ENCODE results near the gene STEEP1. TPM values are rescaled to one million over a fixed set of nuclear protein-coding genes. Genes with fewer than 3 reads are reported as not detected.
"Not testable (repeated sequence)": the region's sequence is repeated elsewhere in the genome, so short reads cannot be mapped to it uniquely, and the experiment has no call there.

STEEP1 gene
- total and polyA plus RNA-seq, 3 experiments from 2014 or later: 19.2 to 33.0 (median 30.9) TPM

GRCh38 chrX:119523664-119524184 lies 41.5 kb downstream of the STEEP1 start:
- Mint-ChIP-seq H3K27ac (no peak overlapping the region), H3K4me1 (no peaks in the 10 kb centered on the region), H3K36me3 (no peaks in the 10 kb centered on the region), H3K27me3 (peaks cover 0 to 3% of the 10 kb centered on the region in 2 donors), H3K4me3 (no peak overlapping the region), H3K9me3 (no peaks in the 10 kb centered on the region)
- no peaks in the 10 kb centered on the region for H3K4me1 ChIP-seq (ENCODE audit: insufficient read depth, low read length)
- H3K36me3 ChIP-seq (ENCODE audit: insufficient read depth, low read length): no peaks in the 10 kb centered on the region
- CTCF ChIA-PET: no interaction called here
- no peaks in the 10 kb centered on the region for H3K9me3 ChIP-seq (ENCODE audit: low read length)
- H3K27me3 ChIP-seq (ENCODE audit: insufficient read depth, low read length, poor library complexity, severe bottlenecking): no peaks in the 10 kb centered on the region
- no peak overlapping the region for H3K27ac ChIP-seq (ENCODE audit: low read depth, low read length)
- no peak for DNase-seq
- H3K4me3 ChIP-seq (ENCODE audit: low read length): no peak overlapping the region
- POLR2A ChIA-PET: no interaction called here

GRCh38 chrX:119521246-119521645 lies 44.0 kb downstream of the STEEP1 start:
- no peak overlapping the region for H3K27ac Mint-ChIP-seq
- Histone ChIP-seq H3K4me3 (ENCODE audit: low read length) (no peak overlapping the region), H3K4me1 (ENCODE audit: insufficient read depth, low read length) (no peaks in the 10 kb centered on the region), H3K36me3 (ENCODE audit: insufficient read depth, low read length) (no peaks in the 10 kb centered on the region), H3K9me3 (ENCODE audit: low read length) (no peaks in the 10 kb centered on the region), H3K27me3 (ENCODE audit: insufficient read depth, low read length, poor library complexity, severe bottlenecking) (no peaks in the 10 kb centered on the region), H3K27ac (ENCODE audit: low read depth, low read length) (no peak overlapping the region)
- CTCF ChIA-PET: no interaction called here
- peaks cover 0 to 3% of the 10 kb centered on the region in 2 donors for H3K27me3 Mint-ChIP-seq
- no peaks in the 10 kb centered on the region for H3K36me3 Mint-ChIP-seq
- POLR2A ChIA-PET: no interaction called here
- peaks cover 2 to 4% (median 3%) of the 10 kb centered on the region in 3 donors for H3K4me1 Mint-ChIP-seq
- DNase-seq: no peak
- no peak overlapping the region for H3K4me3 Mint-ChIP-seq
- no peaks in the 10 kb centered on the region for H3K9me3 Mint-ChIP-seq

DNA sequence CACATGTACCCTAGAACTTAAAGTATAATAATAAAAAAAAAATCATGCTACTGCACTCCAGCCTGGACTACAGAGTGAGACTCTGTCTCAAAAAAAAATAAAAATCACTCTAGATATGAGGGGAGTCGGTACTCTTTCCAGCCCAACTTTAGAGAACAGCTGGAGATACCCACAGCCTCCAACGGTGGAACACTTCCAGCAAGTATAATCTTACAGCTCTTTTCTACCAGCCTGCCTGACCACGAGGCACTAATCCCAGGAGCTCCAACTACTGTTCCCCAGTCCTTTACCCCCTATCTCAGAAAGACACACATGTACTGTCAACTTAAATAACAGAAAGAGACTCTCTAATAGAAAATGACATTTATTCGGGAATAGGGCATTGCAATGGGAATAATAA lies 46.8 kb downstream of the STEEP1 start:
- H3K36me3 ChIP-seq (ENCODE audit: insufficient read depth, low read length): no peaks in the 10 kb centered on the region
- H3K27ac Mint-ChIP-seq: no peak overlapping the region
- no peaks in the 10 kb centered on the region for H3K9me3 Mint-ChIP-seq
- ChIA-PET POLR2A (no interaction called here), CTCF (no interaction called here)
- peaks cover 0 to 3% of the 10 kb centered on the region in 2 donors for H3K27me3 Mint-ChIP-seq
- no peak for DNase-seq
- no peak overlapping the region for H3K4me3 Mint-ChIP-seq
- no peak overlapping the region for H3K4me3 ChIP-seq (ENCODE audit: low read length)
- H3K4me1 Mint-ChIP-seq: peaks cover 2 to 5% (median 4%) of the 10 kb centered on the region in 3 donors
- no peaks in the 10 kb centered on the region for H3K27me3 ChIP-seq (ENCODE audit: insufficient read depth, low read length, poor library complexity, severe bottlenecking)
- no peaks in the 10 kb centered on the region for H3K4me1 ChIP-seq (ENCODE audit: insufficient read depth, low read length)
- H3K9me3 ChIP-seq (ENCODE audit: low read length): no peaks in the 10 kb centered on the region
- no peaks in the 10 kb centered on the region for H3K36me3 Mint-ChIP-seq
- H3K27ac ChIP-seq (ENCODE audit: low read depth, low read length): no peak overlapping the region

DNA sequence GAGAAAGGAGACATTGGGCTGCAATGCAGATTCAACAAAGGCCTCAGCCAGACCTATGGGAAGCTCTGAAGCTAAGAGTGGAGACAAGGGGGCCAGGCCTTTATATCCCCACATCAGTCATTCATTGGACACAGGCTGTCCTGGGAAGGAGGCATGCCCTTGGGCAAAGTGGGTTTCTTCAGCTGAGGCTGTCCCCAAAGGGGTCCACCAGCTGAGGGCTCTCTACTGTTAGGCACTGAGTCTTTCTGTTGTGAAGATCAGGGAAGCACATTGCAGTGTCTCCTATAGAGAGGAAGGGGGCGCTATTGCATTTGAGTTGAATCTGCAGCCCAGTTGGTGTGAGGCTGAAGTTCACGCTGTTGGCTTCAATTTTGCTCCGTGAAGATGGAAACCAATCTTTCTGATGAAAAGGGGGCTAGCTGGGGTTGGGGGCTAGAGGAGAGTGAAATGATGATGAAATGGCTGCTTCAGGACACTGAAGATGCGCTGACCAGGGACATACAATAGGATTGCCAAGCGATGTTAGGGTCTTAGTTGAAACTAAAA lies 49.0 kb downstream of the STEEP1 start:
- Mint-ChIP-seq H3K4me3 (no peak overlapping the region), H3K27ac (peak overlapping the region in 3 of 8 donors; percentile 12 to 75 (median 20))

DNA sequence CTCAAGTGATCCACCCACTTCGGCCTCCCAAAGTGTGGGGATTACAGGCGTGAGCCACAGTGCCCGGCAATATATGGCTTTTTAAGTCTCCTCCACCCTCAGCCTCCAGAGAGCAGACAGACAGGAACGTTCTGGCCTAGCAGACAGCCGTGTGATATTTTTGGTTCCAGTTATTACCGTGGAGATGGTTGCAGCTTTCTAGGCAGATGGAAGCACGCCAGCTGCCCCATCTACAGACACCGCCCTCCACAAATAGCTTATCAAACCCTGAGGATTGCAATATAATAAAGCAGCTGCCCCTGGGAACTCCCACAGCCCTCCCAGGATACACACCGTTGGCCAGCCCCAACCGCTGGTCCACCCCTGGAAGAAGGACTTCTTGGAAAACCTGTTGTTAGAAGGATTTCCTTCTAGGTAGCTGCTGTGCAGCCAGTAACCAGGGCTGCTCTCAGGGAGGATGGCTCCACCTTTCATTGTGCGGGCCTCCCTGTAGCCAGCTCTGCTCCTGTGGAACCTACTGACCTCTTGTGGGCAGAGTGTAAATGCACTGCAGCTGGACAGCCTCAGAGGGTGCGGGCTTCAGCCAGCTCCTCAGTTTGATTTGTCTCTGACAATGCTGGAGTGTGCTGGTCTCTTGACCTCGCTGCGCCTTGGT lies 52.9 kb downstream of the STEEP1 start:
- no peak overlapping the region for H3K27ac Mint-ChIP-seq

More for the DNA sequence above, 49.0 kb downstream of the STEEP1 start:
- no peaks in the 10 kb centered on the region for H3K36me3 Mint-ChIP-seq
- CTCF ChIA-PET: interaction anchor here (0.6 to 2.4 kb wide), 22 partner anchors 27 to 373 kb away, joined by 3 to 24 read pairs (median 3); partner anchors contain the start of gene RPL39
- no peaks in the 10 kb centered on the region for H3K27me3 ChIP-seq (ENCODE audit: insufficient read depth, low read length, poor library complexity, severe bottlenecking)
- no peaks in the 10 kb centered on the region for H3K36me3 ChIP-seq (ENCODE audit: insufficient read depth, low read length)
- peak in 4 of 5 donors; percentile 2 to 60 (median 52) for DNase-seq
- H3K9me3 Mint-ChIP-seq: no peaks in the 10 kb centered on the region
- H3K4me3 ChIP-seq (ENCODE audit: low read length): no peak overlapping the region
- H3K4me1 Mint-ChIP-seq: peaks cover 2 to 5% (median 4%) of the 10 kb centered on the region in 3 donors
- H3K27ac ChIP-seq (ENCODE audit: low read depth, low read length): no peak overlapping the region
- H3K4me1 ChIP-seq (ENCODE audit: insufficient read depth, low read length): no peaks in the 10 kb centered on the region
- POLR2A ChIA-PET: no interaction called here
- no peaks in the 10 kb centered on the region for H3K9me3 ChIP-seq (ENCODE audit: low read length)
- peaks cover 0 to 6% of the 10 kb centered on the region in 2 donors for H3K27me3 Mint-ChIP-seq

DNA sequence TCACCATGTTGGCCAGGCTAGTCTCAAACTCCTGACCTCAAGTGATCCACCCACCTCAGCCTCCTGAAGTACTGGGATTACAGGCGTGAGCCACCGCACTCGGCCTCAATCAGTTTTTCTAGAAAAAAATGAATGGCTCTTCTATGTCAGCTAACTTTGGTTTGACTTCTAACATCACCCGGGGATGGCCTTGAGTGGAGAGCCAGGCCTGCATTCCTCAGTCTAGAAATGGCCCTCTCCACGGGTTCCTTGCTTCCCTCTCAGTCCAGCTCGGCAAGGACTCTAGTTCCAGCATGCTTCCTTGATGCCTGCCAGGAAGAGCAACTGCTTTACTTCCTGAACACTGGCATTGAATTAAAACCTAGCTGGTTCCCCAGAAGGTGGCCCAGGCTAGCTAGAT lies 58.0 kb downstream of the STEEP1 start:
- H3K9me3 ChIP-seq (ENCODE audit: low read length): no peaks in the 10 kb centered on the region
- Mint-ChIP-seq H3K27me3 (peaks cover 0 to 6% of the 10 kb centered on the region in 2 donors), H3K36me3 (no peaks in the 10 kb centered on the region), H3K9me3 (no peaks in the 10 kb centered on the region), H3K4me3 (no peak overlapping the region), H3K4me1 (peaks cover 8 to 9% (median 9%) of the 10 kb centered on the region in 3 donors), H3K27ac (no peak overlapping the region)
- H3K4me3 ChIP-seq (ENCODE audit: low read length): no peak overlapping the region
- POLR2A ChIA-PET: no interaction called here
- H3K27ac ChIP-seq (ENCODE audit: low read depth, low read length): no peak overlapping the region
- H3K27me3 ChIP-seq (ENCODE audit: insufficient read depth, low read length, poor library complexity, severe bottlenecking): no peaks in the 10 kb centered on the region
- no peak for DNase-seq
- CTCF ChIA-PET: interaction anchor here (1.8 kb wide), 1 partner anchor 19 kb away, joined by 5 read pairs; no protein-coding TSS in a partner anchor
- H3K4me1 ChIP-seq (ENCODE audit: insufficient read depth, low read length): peaks cover 5% of the 10 kb centered on the region
- no peaks in the 10 kb centered on the region for H3K36me3 ChIP-seq (ENCODE audit: insufficient read depth, low read length)

More for the DNA sequence above, 52.9 kb downstream of the STEEP1 start:
- H3K4me1 Mint-ChIP-seq: peaks cover 2 to 5% (median 4%) of the 10 kb centered on the region in 3 donors
- H3K36me3 Mint-ChIP-seq: no peaks in the 10 kb centered on the region
- H3K9me3 Mint-ChIP-seq: no peaks in the 10 kb centered on the region
- ChIA-PET CTCF (interaction anchor here (1.0 kb wide), 1 partner anchor 86 kb away, joined by 3 read pairs; no protein-coding TSS in a partner anchor), POLR2A (no interaction called here)
- H3K27ac ChIP-seq (ENCODE audit: low read depth, low read length): no peak overlapping the region
- H3K9me3 ChIP-seq (ENCODE audit: low read length): no peaks in the 10 kb centered on the region
- no peaks in the 10 kb centered on the region for H3K36me3 ChIP-seq (ENCODE audit: insufficient read depth, low read length)
- H3K27me3 ChIP-seq (ENCODE audit: insufficient read depth, low read length, poor library complexity, severe bottlenecking): no peaks in the 10 kb centered on the region
- peak in 1 of 5 donors; percentile 14 for DNase-seq
- no peak overlapping the region for H3K4me3 Mint-ChIP-seq
- H3K4me1 ChIP-seq (ENCODE audit: insufficient read depth, low read length): no peaks in the 10 kb centered on the region
- no peak overlapping the region for H3K4me3 ChIP-seq (ENCODE audit: low read length)
- H3K27me3 Mint-ChIP-seq: peaks cover 0 to 9% of the 10 kb centered on the region in 2 donors

DNA sequence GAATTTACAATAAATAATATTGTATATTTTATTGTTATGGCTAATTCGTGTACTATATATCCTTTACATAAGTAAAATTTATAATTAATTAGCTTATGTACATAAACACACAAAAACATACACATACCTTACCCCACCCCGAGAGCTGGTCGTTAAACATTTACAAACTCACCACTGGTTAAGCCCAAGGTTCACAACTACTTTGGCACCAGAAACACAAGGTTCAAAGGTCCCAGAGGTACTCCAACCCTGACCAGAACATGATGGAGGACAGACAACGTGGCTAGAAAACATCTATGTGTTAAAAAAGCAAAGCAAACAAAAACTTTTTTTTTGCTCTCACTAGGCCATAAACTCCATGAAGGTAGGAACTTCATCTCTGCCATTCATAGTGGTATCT lies 59.3 kb downstream of the STEEP1 start:
- DNase-seq: no peak
- no peaks in the 10 kb centered on the region for H3K36me3 ChIP-seq (ENCODE audit: insufficient read depth, low read length)
- no peak overlapping the region for H3K4me3 ChIP-seq (ENCODE audit: low read length)
- Mint-ChIP-seq H3K27ac (peak overlapping the region in 1 of 8 donors; percentile 26), H3K4me3 (no peak overlapping the region), H3K9me3 (no peaks in the 10 kb centered on the region), H3K4me1 (peaks cover 8 to 15% (median 15%) of the 10 kb centered on the region in 3 donors), H3K36me3 (no peaks in the 10 kb centered on the region), H3K27me3 (peaks cover 0 to 6% of the 10 kb centered on the region in 2 donors)
- peaks cover 12% of the 10 kb centered on the region for H3K4me1 ChIP-seq (ENCODE audit: insufficient read depth, low read length)
- ChIA-PET POLR2A (no interaction called here), CTCF (interaction anchor here (0.7 to 1.1 kb wide), 2 partner anchors 12 to 223 kb away, joined by 3 read pairs; no protein-coding TSS in a partner anchor)
- no peaks in the 10 kb centered on the region for H3K9me3 ChIP-seq (ENCODE audit: low read length)
- no peaks in the 10 kb centered on the region for H3K27me3 ChIP-seq (ENCODE audit: insufficient read depth, low read length, poor library complexity, severe bottlenecking)
- no peak overlapping the region for H3K27ac ChIP-seq (ENCODE audit: low read depth, low read length)

DNA sequence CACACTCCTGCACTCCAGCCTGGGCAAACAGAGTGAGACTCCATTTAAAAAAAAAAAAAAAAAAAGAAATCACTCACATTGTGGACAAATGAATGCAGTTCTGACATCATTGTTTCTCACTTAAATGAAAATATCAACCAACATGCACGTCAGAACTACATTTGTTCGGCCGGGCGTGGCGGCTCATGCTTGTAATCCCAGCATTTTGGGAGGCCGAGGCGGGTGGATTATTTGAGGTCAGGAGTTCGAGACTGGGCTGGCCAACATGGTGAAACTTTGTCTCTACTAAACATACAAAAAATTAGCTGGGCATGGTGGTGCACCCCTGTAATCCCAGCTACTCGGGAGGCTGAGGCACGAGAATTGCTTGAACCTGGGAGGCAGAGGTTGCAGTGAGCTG lies 60.1 kb downstream of the STEEP1 start:
- POLR2A ChIA-PET; H3K36me3 ChIP-seq (ENCODE audit: insufficient read depth, low read length); H3K27me3 Mint-ChIP-seq; H3K4me3 ChIP-seq (ENCODE audit: low read length); CTCF ChIA-PET; H3K9me3 Mint-ChIP-seq; H3K36me3 Mint-ChIP-seq; H3K27ac ChIP-seq (ENCODE audit: low read depth, low read length); H3K9me3 ChIP-seq (ENCODE audit: low read length); H3K27me3 ChIP-seq (ENCODE audit: insufficient read depth, low read length, poor library complexity, severe bottlenecking); H3K4me3 Mint-ChIP-seq; DNase-seq; H3K27ac Mint-ChIP-seq: not testable (repeated sequence)
- H3K4me1 ChIP-seq (ENCODE audit: insufficient read depth, low read length): peaks cover 12% of the 10 kb centered on the region
- peaks cover 8 to 15% (median 15%) of the 10 kb centered on the region in 3 donors for H3K4me1 Mint-ChIP-seq
